NCI-H1092 (cell line): Measurements from ENCODE around the gene NHLRC3.
"Not testable (repeated sequence)": the region's sequence is repeated elsewhere in the genome, so short reads cannot be mapped to it uniquely, and the experiment has no call there.

Experiments used
- DNase-seq: peaks from one replicate; lab custom pipeline; 2025; lab: John Stamatoyannopoulos, UW

Gene NHLRC3

DNA sequence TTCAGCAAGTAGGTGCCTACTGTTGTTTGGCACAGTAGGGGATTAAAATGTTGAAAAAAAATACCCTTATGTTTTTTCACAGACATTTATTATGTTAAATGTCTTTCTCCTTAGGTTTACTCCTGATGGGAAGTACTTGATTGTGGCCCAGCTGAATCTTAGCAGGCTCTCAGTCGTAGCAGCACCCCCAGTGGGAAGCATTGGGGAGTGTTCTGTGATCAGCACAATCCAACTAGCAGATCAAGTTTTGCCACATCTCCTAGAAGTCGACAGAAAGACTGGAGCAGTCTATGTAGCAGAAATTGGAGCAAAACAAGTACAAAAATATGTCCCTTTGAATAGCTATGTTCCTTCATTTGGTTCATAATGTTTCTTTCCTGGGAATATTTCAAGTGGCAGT is 9.3 kb downstream of the NHLRC3 start:
- DNase-seq, result no peak

DNA sequence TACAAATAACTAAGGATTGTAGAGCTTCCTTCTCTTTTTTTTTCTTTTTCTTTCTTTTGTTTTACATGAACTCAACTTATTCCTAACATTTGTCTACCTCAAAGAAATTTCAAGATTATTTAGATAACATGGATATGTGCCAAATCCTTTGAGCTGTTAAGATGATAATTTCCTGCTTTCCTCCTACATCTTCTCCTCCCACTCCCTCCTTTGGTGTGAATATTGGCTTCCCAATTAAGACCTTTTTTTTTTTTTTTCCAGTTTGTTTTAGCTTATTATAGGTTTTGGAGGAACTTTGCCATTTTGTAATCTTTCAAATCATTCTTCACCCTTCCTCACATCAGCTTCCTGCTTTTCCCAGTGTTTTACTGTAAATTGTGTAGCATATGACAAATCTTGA is 10.6 kb downstream of the NHLRC3 start:
- no peak for DNase-seq

DNA sequence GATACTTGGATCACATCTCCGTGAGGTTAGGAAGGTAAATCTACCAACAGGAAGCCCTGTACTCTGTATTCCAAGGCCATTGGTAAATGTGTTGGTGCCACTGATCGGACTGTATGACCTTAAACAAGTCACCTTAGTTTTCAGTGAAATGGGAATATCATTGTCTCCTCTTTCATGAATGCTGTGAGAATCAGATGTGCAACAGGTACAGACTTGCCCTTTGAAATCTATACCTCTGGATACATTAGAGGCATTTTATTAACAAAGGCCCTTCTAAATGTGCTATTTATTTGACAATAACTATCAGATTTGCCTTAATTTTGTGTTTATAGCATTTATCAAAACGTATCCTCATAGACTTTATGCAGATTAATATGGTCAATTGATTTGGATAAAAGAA is 11.0 kb downstream of the NHLRC3 start:
- no peak for DNase-seq

GRCh38 chr13:39051157-39051556 is 12.9 kb downstream of the NHLRC3 start:
- DNase-seq, result no peak

- no peak for DNase-seq
These were observed 14.7 kb downstream of the NHLRC3 start for GRCh38 chr13:39052944-39053343.

- no peak for DNase-seq
These were observed 15.9 kb downstream of the NHLRC3 start for GRCh38 chr13:39054112-39054511.

DNA sequence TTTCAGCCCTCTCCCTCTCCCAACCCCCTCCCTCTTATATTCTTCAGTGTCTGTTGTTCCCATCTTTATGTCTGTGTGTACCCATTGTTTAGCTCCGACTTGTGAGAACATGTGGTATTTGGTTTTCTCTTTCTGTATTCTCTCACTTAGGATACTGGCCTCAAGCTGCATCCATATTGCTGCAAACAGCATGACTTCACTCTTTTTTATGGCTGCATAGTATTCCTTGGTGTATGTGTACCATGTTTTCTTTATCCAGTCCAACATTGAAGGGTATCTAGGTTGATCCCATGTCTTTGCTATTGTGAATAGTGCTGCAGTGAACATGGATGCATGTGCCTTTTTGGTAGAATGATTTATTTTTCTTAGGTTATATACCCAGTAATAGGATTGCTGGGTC is 17.8 kb downstream of the NHLRC3 start:
- DNase-seq, result no peak

GRCh38 chr13:39058040-39058439 is 19.8 kb downstream of the NHLRC3 start:
- no peak for DNase-seq

DNA sequence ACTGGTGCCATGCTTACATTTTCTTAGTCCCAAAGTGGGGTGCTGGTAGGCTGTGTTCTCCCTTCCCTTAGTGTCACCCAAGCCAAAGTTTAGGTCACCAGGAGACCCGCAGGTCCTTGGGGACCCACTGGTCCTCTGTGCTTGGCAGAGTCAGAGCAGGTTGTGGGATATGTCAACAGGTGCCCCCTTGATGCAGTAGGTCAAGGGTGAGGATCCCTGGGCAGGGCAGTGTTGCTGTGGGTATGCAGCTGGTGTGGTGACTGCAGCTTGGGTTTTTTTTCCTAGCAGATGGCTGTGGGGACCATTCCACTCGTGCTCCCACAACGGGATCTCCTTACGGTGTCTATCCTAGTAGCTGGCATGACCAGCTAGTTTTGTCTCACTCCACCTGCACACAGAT is 23.7 kb downstream of the NHLRC3 start:
- DNase-seq, result no peak

DNA sequence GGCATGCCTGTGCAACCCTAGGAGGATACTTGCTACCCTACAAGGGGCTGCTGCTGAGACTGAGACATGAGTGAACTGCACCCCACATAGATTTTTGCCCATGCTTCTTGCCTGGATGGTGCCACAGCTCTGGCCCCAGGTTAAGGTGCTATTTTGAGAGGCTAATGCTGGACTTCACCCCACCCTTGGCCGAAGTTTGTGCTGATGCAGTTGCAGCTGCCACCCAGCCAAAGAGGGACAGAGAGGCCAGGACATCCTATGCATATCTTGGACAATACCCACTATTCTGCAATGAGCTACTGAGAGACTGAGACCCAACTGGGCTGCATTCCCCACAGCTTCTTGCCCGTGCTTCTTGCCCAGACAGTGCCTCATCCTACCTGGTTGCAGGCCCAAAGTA is 34.6 kb downstream of the NHLRC3 start:
- DNase-seq, result no peak

- no peak for DNase-seq
These were observed 35.7 kb downstream of the NHLRC3 start for GRCh38 chr13:39073983-39074382.

DNA sequence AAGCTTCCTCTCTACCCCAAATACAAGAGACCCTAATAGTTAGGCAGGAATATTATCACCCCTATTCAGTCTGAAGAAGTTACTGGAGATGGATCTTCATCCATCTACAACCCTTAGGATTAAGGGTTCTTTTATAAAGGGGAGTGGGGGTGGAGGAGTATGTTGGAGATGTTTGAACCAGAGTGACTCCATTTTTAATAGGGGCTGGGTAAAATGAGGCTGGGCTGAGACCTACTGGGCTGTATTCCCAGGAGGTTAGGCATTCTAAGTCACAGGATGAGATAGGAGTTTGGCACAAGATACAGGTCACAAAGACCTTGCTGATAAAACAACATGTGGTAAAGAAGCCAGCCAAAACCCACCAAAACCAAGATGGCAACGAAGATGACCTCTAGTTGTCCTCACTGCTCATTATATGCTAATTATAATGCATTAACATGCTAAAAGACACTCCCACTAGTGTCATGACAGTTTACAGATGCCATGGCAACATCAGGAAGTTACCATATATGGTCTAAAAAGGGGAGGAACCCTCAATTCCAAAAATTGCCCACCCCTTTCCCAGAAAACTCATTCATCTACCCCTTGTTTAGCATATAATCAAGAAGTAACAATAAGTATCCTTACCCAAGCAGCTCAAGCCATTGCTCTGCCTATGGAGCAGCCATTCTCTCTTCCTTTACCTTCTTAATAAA is 48.1 kb downstream of the NHLRC3 start:
- not testable (repeated sequence) for DNase-seq

GRCh38 chr13:39091586-39091985 is 53.3 kb downstream of the NHLRC3 start:
- no peak for DNase-seq

DNA sequence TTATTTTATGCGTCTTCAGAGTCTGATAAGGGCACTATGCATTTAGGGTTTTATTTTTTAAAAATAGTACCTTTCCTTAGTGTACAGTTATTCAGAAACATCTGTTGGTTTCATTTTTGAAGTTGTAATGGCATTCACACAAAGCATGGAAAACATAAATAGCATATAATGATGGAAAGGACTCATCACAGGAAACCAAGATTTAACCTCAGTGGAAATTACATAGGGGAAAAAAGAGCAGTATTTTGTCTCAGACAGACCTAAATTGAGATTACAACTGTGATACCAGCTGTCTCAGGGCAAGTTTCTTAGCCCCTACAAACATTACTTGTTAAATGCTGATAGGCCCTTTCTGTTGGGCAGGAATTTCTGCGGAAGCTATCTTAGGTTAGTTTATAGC is 57.2 kb downstream of the NHLRC3 start:
- DNase-seq, result no peak

GRCh38 chr13:39099231-39099630 is 61.0 kb downstream of the NHLRC3 start:
- peak; percentile 6 for DNase-seq
